HCT116 (cell line): ENCODE results near the gene SRRM2. TPM values are rescaled to one million over a fixed set of nuclear protein-coding genes. Genes with fewer than 3 reads are reported as not detected.

Experiments
- ATAC-seq: fragments of 200-7000 bp; cut with Tn5 transposase; 2 replicates; pipeline ENCODE4 v1.9.1; 2020; ENCODE audit warnings: mild to moderate bottlenecking, moderate library complexity
- BruUV-seq: library from RNA; stranded (reverse); fragments of 400-500 nt; replicated peaks from 2 replicates; lab custom pipeline; 2021; lab: Mats Ljungman, UMichigan
- CTCF ChIA-PET: fragments of 300-600 bp; sonication (Branson Sonifier 250); formaldehyde crosslinking; loops from one replicate; lab custom pipeline; 2021; ENCODE audit warnings: antibody characterized with exemption; lab: Charles Lee
- POLR2A ChIA-PET: fragments of 300-600, 350-600 bp; sonication (Branson Sonifier 250); formaldehyde crosslinking; loops from one replicate; lab custom pipeline; 2021; ENCODE audit warnings: antibody characterized with exemption; lab: Charles Lee
- RAD21 ChIA-PET, 2 experiments: fragments of 300-600 bp; sonication (Branson Sonifier 250); formaldehyde crosslinking; loops; one replicate each; lab custom pipeline; 2023; ENCODE audit warnings: low total read pairs in 2 of 2; ENCODE audit not compliant: uncharacterized antibody in 2 of 2, unreplicated experiment in 2 of 2, low non-redundant PET in 1 of 2; lab: Charles Lee
- DNase-seq: peaks from one replicate; pipeline ENCODE4 v3.0.0-alpha.2; 2010; ENCODE audit warnings: low read depth, low spot score
- H2AFZ ChIP-seq: fragments of 200-600 bp; shearing (Covaris generic), sonication (generic); 2 replicates; pipeline ENCODE4 v1.6.1; 2017; ENCODE audit warnings: low read depth, mixed run types, mixed read lengths, antibody characterized with exemption, low read length; ENCODE audit not compliant: poor library complexity, severe bottlenecking
- H3K27ac ChIP-seq: 2 replicates; pipeline ENCODE4 v1.5.1; 2012; ENCODE audit warnings: low read depth, low read length
- H3K27me3 ChIP-seq: fragments of 200-600 bp; sonication (generic); 2 replicates; pipeline ENCODE4 v1.6.1; 2016; ENCODE audit warnings: mixed run types, low read length, mixed read lengths; ENCODE audit not compliant: insufficient read depth
- H3K36me3 ChIP-seq, 2 experiments: fragments of 200-500 bp in 1 of 2; fragments of 200-600 bp in 1 of 2; sonication (Bioruptor generic) in 1 of 2; sonication (generic) in 1 of 2; 2 replicates each; pipeline versions ENCODE4 v1.5.1 to v1.6.1; 2014 to 2016; ENCODE audit warnings: low read length in 2 of 2, inconsistent platforms in 1 of 2, mixed read lengths in 1 of 2, mixed run types in 1 of 2; ENCODE audit not compliant: insufficient read depth in 2 of 2, control insufficient read depth in 1 of 2
- H3K4me1 ChIP-seq, 2 experiments: fragments of 200-600 bp in 1 of 2; sonication (generic) in 1 of 2; 2 replicates each; pipeline versions ENCODE4 v1.5.1 to v1.6.1; 2012 to 2017; ENCODE audit warnings: low read length in 2 of 2, inconsistent platforms in 1 of 2, mild to moderate bottlenecking in 1 of 2, mixed read lengths in 1 of 2, mixed run types in 1 of 2, moderate library complexity in 1 of 2; ENCODE audit not compliant: insufficient read depth in 2 of 2, control insufficient read depth in 1 of 2
- H3K4me2 ChIP-seq: fragments of 200-600 bp; sonication (generic); 2 replicates; pipeline ENCODE4 v1.6.1; 2017; ENCODE audit warnings: mixed run types, low read length, mixed read lengths
- H3K4me3 ChIP-seq, 2 experiments: fragments of 200-600 bp in 1 of 2; sonication (generic) in 1 of 2; replicated peaks in 1 of 2; 2 replicates each; pipeline ENCODE4 v1.5.1; 2011 to 2016; ENCODE audit warnings: low read length in 2 of 2, control low read depth in 1 of 2, low read depth in 1 of 2, mild to moderate bottlenecking in 1 of 2, mixed read lengths in 1 of 2, mixed run types in 1 of 2
- H3K79me2 ChIP-seq: fragments of 200-600 bp; sonication (generic); 2 replicates; pipeline ENCODE4 v1.6.1; 2017; ENCODE audit warnings: mild to moderate bottlenecking, mixed run types, low read length, moderate library complexity, mixed read lengths; ENCODE audit not compliant: insufficient read depth
- H3K9ac ChIP-seq: fragments of 200-600 bp; sonication (generic); 2 replicates; pipeline ENCODE4 v1.6.1; 2016; ENCODE audit warnings: low read length, mixed read lengths
- H3K9me2 ChIP-seq: fragments of 200-600 bp; sonication (generic), shearing (Covaris generic); 2 replicates; pipeline ENCODE4 v1.6.1; 2017; ENCODE audit warnings: mixed run types, mild to moderate bottlenecking, moderate library complexity; ENCODE audit not compliant: insufficient read depth
- H3K9me3 ChIP-seq, 2 experiments: fragments of 200-500 bp in 1 of 2; fragments of 200-600 bp in 1 of 2; sonication (Bioruptor generic) in 1 of 2; sonication (generic) in 1 of 2; 2 replicates each; pipeline ENCODE4 v1.6.1; 2014 to 2017; ENCODE audit warnings: low read length in 2 of 2, mixed read lengths in 2 of 2, inconsistent platforms in 1 of 2, low read depth in 1 of 2, mild to moderate bottlenecking in 1 of 2, mixed run types in 1 of 2, moderate library complexity in 1 of 2; ENCODE audit not compliant: control insufficient read depth in 1 of 2, insufficient read depth in 1 of 2
- H4K20me1 ChIP-seq: fragments of 200-600 bp; sonication (generic), shearing (Covaris generic); 2 replicates; pipeline ENCODE4 v1.6.1; 2017; ENCODE audit warnings: mixed run types, mild to moderate bottlenecking, moderate library complexity; ENCODE audit not compliant: insufficient read depth
- ATF3 ChIP-seq: IDR thresholded peaks from 2 replicates; pipeline ENCODE4 v1.6.1; 2012
- CEBPB ChIP-seq: IDR thresholded peaks from 2 replicates; pipeline ENCODE4 v1.6.1; 2012; ENCODE audit warnings: low read depth
- EGR1 ChIP-seq: IDR thresholded peaks from 2 replicates; pipeline ENCODE4 v1.6.1; 2012; ENCODE audit warnings: low read depth
- ELF1 ChIP-seq: IDR thresholded peaks from 2 replicates; pipeline ENCODE4 v1.6.1; 2012; ENCODE audit warnings: low read depth, borderline replicate concordance
- EZH2 ChIP-seq: fragments of 200-600 bp; sonication (generic); IDR thresholded peaks from 2 replicates; pipeline ENCODE4 v1.6.1; 2017; ENCODE audit warnings: antibody characterized with exemption, mixed run types
- EZH2phosphoT487 ChIP-seq: fragments of 200-600 bp; IDR thresholded peaks from 2 replicates; pipeline ENCODE4 v1.6.1; 2018; ENCODE audit warnings: antibody characterized with exemption, borderline replicate concordance
- MAX ChIP-seq: IDR thresholded peaks from 2 replicates; pipeline ENCODE4 v1.6.1; 2012
- POLR2A ChIP-seq: IDR thresholded peaks from 2 replicates; pipeline ENCODE4 v1.7.0; 2011; ENCODE audit warnings: borderline replicate concordance; ENCODE audit not compliant: insufficient read depth, insufficient read length; ENCODE audit errors: extremely low read depth
- RAD21 ChIP-seq: IDR thresholded peaks from 2 replicates; pipeline ENCODE4 v1.6.1; 2012; ENCODE audit warnings: low read depth, mild to moderate bottlenecking
- REST ChIP-seq: IDR thresholded peaks from 2 replicates; pipeline ENCODE4 v1.6.1; 2012; ENCODE audit warnings: low read depth
- SP1 ChIP-seq: IDR thresholded peaks from 2 replicates; pipeline ENCODE4 v1.6.1; 2012; ENCODE audit warnings: low read depth
- TCF7L2 ChIP-seq: IDR thresholded peaks from 2 replicates; pipeline ENCODE4 v1.7.0; 2011; ENCODE audit warnings: borderline replicate concordance, inconsistent platforms; ENCODE audit not compliant: insufficient read depth, insufficient read length; ENCODE audit errors: extremely low read depth
- YY1 ChIP-seq: IDR thresholded peaks from 2 replicates; pipeline ENCODE4 v1.6.1; 2011; ENCODE audit warnings: low read length, low read depth, moderate library complexity, mild to moderate bottlenecking; ENCODE audit not compliant: insufficient replicate concordance; ENCODE audit errors: extremely low read depth
- ZBTB33 ChIP-seq: IDR thresholded peaks from 2 replicates; pipeline ENCODE4 v1.6.1; 2011; ENCODE audit warnings: mild to moderate bottlenecking, low read length, moderate library complexity; ENCODE audit not compliant: insufficient replicate concordance; ENCODE audit errors: extremely low read depth
- ZFX ChIP-seq: fragments of 450-650 bp; IDR thresholded peaks from 2 replicates; pipeline ENCODE4 v1.6.1; 2017
- intact Hi-C: fragments of 100-400 bp; cut with micrococcal nuclease; formaldehyde crosslinking; loops from 2 replicates; pipeline ENCODE4 v1.10.0; 2022
- total RNA-seq: library from RNA; stranded (reverse); gene quantifications from one replicate; pipeline ENCODE4 v1.2.1, GENCODE V29; 2021; ENCODE audit not compliant: unreplicated experiment

Gene SRRM2
- total RNA-seq, 1 experiment from 2014 or later: 541 TPM

- TF ChIP-seq ZBTB33: no peak
These were observed 40.9 kb upstream of the SRRM2 start (continued) for GRCh38 chr16:2711370-2712062.

GRCh38 chr16:2712063-2712441 is 40.4 kb upstream of the SRRM2 start:
- no peak overlapping the region for H3K4me3 ChIP-seq
- no peaks in the 10 kb centered on the region for H3K9me2 ChIP-seq
- H3K4me2 ChIP-seq: no peak overlapping the region
- RAD21 ChIA-PET: no interaction called here
- POLR2A ChIA-PET: no interaction called here
- H3K9me3 ChIP-seq: no peaks in the 10 kb centered on the region
- no TSS peak for BruUV-seq
- H3K27ac ChIP-seq: no peak overlapping the region
- DNase-seq (no peak), ATAC-seq (no peak)
- CTCF ChIA-PET: no interaction called here
- H3K9ac ChIP-seq: no peak overlapping the region
- TF ChIP-seq EGR1 (no peak), SP1 (no peak), EZH2phosphoT487 (no peak), ELF1 (no peak), RAD21 (no peak), TCF7L2 (no peak), ATF3 (no peak), YY1 (no peak), POLR2A (no peak), ZBTB33 (no peak), ZFX (no peak), MAX (no peak), CEBPB (no peak), EZH2 (no peak), REST (no peak)
- no peaks in the 10 kb centered on the region for H3K79me2 ChIP-seq
- no peaks in the 10 kb centered on the region for H3K27me3 ChIP-seq
- intact Hi-C loops: no loop called here
- no peaks in the 10 kb centered on the region for H3K4me1 ChIP-seq
- H2AFZ ChIP-seq: no peak overlapping the region
- H3K36me3 ChIP-seq: 0 out of 4 replicates have a peak, but pooled peaks cover 3 to 4% of the 10 kb centered on the region in 2 experiments
- no peaks in the 10 kb centered on the region for H4K20me1 ChIP-seq
